Measurements from ENCODE around the gene IRF6.

DNA sequence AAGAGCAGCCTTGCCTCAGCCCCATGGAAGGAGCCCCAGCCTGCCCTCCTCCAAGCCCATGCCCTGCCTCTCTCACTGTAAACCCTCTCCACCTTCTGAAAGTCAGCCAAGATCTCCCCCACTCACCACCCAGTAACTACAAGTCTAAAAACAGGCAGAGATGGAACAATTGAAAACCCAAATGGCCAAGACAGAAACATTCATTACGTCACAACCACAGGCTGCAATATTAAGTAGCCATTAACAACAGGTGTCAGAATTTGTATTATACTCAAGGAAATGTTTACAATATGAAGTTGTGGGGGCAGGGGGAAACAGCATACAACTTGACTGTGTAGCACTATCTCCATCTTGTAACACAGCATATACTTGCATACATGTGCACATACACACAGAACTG is 2.4 kb downstream of the IRF6 start:
- TF ChIP-seq, protein P1, sequence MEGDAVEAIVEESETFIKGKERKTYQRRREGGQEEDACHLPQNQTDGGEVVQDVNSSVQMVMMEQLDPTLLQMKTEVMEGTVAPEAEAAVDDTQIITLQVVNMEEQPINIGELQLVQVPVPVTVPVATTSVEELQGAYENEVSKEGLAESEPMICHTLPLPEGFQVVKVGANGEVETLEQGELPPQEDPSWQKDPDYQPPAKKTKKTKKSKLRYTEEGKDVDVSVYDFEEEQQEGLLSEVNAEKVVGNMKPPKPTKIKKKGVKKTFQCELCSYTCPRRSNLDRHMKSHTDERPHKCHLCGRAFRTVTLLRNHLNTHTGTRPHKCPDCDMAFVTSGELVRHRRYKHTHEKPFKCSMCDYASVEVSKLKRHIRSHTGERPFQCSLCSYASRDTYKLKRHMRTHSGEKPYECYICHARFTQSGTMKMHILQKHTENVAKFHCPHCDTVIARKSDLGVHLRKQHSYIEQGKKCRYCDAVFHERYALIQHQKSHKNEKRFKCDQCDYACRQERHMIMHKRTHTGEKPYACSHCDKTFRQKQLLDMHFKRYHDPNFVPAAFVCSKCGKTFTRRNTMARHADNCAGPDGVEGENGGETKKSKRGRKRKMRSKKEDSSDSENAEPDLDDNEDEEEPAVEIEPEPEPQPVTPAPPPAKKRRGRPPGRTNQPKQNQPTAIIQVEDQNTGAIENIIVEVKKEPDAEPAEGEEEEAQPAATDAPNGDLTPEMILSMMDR (conservative IDR thresholded peaks at IDR 0.05 in 1 of 2, IDR thresholded peaks at IDR 0.05 in 1 of 2; ENCODE audit: low read depth in 1 of 2, low read length in 2 of 2) = no peak
- no peak for TF ChIP-seq EZH2 (IDR thresholded peaks at IDR 0.05; ENCODE audit: low read length, missing control alignments)

All from fibroblast of lung (primary cell).